Hepatocyte (in vitro differentiated cells): ENCODE results near the gene DNAJC24.

Source experiments
- EZH2 ChIP-seq: fragments of 200-600 bp; sonication (generic); IDR thresholded peaks from 2 replicates; pipeline ENCODE4 v1.6.1; 2016; ENCODE audit warnings: antibody characterized with exemption, mild to moderate bottlenecking, borderline replicate concordance
- TF ChIP-seq, protein P1 (sequence below): fragments of 200-600 bp; sonication (generic); IDR thresholded peaks from 2 replicates; pipeline ENCODE4 v1.5.1; 2016; ENCODE audit warnings: antibody characterized with exemption, mild to moderate bottlenecking; ENCODE audit not compliant: poor library complexity

DNA sequence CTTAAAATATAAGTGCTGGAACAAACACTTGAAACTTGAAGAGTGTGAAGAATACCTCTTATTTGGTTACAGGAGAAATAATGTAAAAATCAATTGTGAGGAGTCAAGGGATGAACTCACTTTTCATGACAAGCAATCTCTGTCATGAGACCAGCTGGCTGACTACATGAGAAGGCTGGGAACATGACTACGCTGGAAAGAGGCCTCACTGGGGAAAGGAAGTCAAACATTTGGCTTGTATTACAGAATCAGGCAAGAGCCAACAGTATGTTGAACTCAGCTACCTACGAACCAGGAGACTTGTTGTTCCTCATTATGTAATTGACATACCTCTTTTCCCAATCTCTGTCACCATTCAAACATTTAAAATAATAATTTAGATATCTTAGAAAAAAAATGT lies 14.5 kb upstream of the DNAJC24 start:
- TF ChIP-seq, protein P1, sequence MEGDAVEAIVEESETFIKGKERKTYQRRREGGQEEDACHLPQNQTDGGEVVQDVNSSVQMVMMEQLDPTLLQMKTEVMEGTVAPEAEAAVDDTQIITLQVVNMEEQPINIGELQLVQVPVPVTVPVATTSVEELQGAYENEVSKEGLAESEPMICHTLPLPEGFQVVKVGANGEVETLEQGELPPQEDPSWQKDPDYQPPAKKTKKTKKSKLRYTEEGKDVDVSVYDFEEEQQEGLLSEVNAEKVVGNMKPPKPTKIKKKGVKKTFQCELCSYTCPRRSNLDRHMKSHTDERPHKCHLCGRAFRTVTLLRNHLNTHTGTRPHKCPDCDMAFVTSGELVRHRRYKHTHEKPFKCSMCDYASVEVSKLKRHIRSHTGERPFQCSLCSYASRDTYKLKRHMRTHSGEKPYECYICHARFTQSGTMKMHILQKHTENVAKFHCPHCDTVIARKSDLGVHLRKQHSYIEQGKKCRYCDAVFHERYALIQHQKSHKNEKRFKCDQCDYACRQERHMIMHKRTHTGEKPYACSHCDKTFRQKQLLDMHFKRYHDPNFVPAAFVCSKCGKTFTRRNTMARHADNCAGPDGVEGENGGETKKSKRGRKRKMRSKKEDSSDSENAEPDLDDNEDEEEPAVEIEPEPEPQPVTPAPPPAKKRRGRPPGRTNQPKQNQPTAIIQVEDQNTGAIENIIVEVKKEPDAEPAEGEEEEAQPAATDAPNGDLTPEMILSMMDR, result no peak
- no peak for TF ChIP-seq EZH2
